ENCODE data around the gene NEURL2.

DNA sequence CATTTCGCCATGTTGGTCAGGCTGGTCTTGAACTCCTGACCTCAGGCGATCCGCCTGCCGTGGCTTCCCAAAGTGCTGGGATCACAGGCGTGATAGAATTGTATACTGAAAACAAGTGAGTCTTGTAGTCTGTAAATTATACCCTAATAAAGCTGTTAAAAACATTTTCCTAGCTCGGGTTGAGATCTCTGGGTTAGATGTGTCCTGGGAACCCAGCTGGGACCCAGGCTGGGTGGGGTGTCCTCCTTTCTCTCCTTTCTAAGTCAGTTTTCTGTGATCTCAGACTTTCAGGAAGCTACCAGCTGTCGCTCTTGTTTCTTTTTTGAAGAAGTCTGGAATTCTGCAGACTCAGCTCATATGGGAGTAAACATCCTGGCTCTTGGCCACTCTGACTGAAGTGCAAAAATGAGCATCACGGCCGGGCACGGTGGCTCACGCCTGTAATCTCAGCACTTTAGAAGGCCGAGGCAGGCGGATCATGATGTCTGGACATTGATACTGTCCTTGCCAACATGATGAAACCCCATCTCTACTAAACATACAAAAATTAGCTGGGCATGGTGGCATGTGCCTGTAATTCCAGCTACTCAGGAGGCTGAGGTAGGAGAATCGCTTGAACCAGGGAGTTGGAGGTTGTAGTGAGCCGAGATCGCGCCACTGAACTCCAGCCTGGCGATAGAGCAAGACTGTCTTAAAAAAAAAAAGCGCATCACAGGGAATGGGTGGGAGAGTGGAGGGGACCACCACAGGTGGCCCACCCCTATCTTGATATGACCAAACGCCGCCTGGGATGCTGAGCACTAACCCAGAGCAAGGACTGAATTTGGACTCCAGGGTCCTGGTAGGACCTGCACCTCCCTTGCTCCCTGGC, 33.6 kb upstream of the NEURL2 start:
- TF ChIP-seq EZH2 (IDR thresholded peaks at IDR 0.05; ENCODE audit: borderline replicate concordance, low read depth, low read length, severe bottlenecking) = no peak
- TF ChIP-seq, protein P1, sequence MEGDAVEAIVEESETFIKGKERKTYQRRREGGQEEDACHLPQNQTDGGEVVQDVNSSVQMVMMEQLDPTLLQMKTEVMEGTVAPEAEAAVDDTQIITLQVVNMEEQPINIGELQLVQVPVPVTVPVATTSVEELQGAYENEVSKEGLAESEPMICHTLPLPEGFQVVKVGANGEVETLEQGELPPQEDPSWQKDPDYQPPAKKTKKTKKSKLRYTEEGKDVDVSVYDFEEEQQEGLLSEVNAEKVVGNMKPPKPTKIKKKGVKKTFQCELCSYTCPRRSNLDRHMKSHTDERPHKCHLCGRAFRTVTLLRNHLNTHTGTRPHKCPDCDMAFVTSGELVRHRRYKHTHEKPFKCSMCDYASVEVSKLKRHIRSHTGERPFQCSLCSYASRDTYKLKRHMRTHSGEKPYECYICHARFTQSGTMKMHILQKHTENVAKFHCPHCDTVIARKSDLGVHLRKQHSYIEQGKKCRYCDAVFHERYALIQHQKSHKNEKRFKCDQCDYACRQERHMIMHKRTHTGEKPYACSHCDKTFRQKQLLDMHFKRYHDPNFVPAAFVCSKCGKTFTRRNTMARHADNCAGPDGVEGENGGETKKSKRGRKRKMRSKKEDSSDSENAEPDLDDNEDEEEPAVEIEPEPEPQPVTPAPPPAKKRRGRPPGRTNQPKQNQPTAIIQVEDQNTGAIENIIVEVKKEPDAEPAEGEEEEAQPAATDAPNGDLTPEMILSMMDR (IDR thresholded peaks at IDR 0.05; ENCODE audit: borderline replicate concordance, extremely low read depth, low read length, poor library complexity, severe bottlenecking) = no peak

Data from DND-41 (cell line).